Measurements from ENCODE around the gene PRKAR1B.
"Not testable (repeated sequence)": the region's sequence is repeated elsewhere in the genome, so short reads cannot be mapped to it uniquely, and the experiment has no call there.

The PRKAR1B gene

DNA sequence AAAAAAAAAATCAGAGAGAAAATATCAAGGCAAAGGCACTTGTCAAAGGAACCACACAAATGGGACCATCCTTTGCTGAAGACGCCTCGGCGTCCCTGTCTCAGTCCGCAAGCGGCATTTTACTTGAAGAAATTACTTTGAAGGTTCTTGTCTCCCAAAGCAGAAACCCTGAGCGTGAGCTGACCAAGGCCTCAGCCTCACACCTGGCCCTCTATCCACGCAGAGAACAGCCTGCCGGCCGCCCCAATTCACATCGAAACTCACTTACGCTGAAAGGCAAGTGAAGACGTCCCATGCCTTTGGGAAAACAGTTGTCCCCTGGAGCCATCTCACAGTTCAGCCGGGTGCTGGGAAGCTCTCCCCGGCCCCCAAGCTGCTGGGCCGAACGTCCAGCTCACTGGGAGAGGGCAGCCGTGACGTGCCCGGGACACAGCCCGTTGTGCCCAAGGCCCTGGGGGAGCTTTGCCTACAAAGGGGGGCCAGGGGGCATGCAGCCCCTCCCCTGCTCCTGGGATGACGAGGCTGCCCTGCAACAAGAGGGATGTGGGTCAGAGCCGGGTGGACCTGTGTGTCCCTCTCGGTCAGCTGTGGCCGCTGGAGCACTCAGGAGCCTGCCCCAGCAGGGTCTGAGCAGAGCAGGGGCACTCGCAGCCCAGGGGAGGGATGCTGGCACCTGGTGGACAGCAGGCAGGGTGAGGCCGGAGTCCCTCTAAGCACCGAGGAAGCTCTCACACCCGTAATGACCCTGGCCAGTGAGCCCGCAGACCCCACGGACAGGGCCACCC is 157.8 kb downstream of the PRKAR1B start:
- no peak for DNase-seq

DNA sequence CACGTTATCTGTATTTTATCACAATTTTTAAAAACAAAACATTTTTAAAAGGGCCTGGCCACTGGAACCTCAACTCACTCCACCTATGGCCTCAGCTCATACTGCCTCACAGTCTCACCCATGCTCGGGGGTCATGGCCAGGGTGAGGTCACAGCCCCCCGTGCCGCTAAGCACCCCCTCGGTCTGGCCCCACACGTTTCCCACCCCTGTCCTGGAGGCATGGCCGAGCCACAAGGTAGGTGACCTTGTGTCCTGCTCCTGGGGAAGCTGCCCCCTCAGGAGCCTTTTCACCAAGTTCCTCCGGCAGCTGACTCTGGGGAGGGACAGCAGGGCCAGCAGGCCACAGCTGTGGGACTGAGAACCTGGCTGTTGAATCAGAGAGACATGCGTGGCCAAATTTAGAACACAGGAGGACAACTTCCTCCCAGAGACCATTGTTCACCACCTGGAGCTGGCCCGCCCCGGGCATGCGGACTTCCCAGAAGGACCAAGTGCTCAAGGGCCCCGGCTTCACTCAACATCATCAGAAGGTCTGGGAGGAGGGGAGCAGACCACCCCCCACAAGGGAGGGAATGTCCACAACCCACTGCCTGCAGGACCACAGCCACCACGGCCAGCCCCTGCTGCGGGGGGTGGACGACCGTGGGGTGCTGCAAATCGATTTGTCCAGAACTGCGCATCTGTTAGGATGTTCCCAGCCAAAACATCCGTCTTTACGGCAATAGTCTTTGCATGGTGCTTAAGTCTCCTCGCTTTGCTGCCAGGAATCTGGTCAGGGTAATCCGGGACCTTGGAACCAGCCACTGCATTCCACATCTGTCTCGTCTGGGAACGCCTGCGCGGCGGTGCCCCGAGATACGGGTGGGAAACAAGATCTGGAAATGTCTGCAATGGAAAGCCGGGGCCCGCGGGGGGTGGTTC is 158.8 kb downstream of the PRKAR1B start:
- DNase-seq = no peak

DNA sequence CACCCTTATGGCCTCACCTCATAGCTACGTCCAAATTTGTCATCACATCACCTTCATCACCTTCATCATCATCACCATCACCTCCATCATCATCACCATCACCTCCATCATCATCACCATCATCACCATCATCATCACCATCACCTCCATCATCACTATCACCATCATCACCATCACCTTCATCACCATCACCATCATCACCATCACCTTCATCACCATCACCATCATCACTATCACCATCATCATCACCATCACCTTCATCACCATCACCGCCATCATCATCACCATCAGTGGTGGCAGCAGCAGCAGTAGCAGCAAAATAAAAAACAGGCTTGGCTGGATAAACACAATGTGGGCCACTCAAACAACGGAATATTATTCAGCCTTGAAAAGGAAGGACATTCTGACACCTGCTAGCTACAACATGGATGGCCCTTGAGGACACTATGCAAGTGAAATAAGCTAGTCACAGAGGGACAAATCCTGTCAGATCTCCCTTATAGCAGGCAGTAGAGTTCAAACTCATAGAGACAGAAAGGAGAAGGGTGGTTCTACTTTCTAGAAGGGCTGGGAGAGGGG is 159.7 kb downstream of the PRKAR1B start:
- DNase-seq = no peak

DNA sequence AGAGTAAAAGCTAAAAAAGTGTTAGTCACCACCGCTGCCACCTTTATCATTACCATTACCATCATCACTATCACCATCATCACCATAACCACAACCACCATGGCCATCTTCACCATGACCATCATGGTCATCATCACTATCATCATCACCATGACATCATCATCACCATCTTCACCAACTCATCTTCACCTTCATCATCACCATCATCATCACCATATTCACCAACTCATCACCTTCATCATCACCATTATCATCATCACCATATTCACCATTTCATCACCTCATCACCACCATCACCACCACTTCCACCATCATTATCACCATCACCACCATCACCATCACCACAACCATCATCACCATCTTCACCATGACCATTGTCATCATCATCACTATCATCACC is 161.0 kb downstream of the PRKAR1B start:
- no peak for DNase-seq

DNA sequence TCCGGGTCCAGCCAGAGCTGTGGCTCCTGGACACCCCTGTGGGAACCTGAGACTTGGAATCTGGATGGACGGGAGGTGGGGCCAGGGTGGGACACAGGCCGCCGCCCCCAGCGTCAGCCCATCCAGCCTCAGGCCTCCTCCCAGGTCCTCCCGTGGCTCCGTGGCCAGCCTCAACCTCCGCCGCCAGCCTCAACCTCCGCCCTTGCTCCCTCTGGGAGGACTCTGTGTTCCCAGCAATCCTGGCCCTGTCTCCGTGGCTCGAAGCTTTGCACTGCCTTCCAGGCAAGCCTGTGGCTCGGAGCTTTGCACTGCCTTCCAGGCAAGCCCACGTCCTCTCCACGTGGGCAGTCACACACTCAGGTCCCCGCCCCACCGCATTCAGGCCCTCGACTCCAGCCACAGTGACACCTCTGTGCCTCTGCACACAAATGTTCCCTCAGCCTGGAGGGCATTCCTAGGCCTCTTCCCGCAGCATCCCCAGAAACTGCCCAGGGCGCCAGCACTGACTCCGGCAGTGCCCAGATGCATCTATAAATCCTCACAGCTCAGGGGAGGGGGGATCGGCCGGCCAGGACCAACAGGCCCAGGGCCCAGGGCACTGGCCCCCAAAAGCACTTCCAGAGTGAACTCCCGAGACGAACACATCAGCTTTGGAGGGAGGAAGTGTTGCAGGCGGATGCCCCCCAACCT is 162.8 kb downstream of the PRKAR1B start:
- DNase-seq = no peak

DNA sequence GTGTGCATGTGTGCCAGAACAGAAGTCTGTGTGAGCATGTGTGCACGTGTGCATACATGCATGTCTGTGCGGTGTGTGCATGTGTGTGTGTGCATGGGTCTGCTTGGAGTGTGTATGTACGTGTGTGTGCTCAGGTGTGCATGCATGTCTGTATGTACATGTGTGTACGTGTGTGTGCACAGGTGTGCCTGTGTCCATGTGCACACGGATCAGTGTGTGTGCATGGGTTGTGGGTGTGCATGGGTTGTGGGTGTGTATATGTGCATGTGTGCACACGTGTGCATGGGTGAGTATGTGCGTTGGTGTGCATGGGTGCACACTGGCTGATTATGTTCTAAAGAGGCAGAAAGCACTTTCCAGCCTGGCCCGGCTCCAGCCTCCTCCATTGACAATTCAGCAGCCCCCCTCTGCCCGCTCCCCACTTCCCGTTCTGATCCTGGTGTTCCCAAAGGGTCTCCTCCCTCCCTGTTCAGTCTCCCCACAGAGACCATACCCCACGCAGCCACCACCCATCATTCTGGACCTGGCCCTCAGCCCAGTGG is 163.4 kb downstream of the PRKAR1B start:
- no peak for DNase-seq

DNA sequence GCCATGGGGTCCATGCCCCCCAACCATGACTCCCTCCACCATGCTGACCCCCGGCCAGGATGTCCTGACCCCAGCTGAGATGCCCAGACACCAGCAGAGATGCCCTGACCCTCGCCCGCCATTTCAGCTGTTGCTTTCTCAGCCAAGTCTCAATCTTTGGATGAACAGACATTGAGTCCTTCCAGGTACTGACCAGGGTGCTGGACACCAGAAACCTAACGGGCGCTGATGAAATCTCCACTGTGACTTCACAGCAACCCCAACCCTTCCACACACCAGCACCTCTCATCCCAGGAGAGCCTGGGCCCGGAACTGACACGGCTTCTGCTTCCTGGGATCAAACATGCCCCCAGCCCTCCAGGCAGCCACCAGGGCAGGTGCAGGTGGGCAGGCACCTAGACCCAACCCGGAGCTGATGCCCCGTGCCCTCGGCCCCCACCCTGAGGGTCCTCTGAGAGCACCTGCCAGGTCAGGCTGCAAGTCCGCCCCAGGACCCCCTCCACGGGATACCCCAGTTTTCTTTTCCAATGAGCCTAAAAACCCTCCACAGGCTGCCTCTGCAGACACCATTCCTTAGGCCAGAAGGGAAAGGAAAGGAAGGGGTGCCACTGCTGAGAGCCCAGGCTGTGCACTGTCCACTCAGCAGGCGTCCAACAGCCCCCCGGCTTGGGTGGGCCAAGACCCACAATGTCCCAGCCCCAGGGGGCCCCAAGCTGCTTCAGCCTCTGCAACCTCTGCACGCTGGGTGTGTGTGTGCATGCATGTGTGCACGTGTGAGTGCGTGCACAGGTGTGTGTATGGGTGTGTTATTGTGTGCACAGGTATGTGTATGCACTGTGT is 164.1 kb downstream of the PRKAR1B start:
- no peak for DNase-seq

DNA sequence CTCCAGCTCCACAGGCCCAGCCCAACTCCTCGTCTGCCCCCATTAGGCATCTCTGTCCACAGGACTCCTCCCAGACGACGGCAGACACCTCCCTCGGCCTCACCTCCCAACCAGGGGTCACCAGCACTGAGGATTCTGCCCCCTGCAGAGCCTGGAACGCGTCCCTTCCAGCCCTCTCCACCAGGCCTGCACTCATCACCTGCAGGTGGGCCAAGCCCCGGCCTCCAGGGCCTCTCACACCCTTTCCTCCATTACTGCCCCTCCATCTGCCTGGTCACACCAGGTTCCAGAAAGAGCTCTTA is 164.8 kb downstream of the PRKAR1B start:
- no peak for DNase-seq

DNA sequence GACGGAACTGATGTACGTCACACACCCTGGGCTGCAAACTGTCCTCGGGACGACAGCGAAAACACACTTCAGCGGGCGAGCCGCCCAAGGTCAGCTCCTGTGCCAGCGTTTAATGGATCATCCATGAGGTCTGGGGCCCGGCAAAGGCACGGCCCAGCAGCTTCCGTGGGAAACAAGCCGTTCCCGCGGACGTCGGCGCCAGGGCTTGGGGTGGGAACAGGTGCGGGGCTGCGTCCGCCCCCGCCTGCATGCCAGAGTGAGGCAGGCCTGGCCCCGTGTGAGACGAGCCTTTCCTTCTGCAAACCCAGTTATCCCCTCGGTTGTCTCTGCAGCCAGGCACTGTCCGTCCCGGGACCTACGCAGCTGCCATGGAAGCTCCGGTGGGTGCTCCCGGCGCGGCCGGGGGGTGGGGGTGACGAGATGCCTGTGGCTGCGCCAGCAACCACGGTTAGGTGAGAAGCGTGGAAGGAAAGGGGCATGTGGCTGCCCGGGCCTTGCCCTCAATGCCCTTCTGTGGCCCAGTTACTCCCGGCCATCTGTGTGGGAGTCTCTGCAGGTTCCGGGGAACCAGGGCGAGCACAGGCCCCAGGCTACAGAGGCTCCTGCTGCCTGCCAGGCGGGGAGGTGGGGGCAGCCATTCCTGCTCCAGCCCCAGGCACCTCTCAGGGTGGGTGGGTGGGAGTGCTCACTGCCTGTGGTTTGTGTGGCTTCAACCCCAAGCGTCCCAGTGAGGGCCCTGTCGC is 165.3 kb downstream of the PRKAR1B start:
- DNase-seq = no peak

DNA sequence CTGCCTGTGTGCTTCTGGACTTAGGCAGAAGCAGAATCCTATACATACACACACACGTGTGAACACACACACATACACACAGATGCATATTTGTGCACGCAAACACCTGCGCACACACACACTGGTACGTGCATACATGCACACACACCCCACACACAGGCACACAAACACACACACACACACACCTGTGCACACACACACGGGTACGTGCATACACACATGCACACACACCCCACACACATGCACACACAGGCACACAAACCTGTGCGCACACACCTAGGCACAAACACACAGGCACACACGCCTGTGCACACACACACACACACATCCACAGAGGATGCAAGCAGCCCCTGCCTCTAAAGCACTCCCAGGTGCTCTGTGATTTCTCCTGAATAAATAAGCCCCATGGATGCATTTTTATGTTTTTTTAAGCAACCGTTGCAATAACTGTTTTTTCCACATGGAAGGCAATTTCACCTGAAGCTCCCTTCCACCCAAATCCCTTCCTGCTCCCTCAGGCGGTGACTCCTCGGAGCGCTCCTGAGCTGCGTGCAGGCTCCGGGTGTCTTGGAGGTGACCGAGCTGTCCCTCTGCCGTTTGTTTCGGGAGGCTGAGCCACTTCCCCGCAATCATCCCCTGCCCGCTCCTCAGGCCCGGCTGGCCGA is 166.0 kb downstream of the PRKAR1B start:
- no peak for DNase-seq

DNA sequence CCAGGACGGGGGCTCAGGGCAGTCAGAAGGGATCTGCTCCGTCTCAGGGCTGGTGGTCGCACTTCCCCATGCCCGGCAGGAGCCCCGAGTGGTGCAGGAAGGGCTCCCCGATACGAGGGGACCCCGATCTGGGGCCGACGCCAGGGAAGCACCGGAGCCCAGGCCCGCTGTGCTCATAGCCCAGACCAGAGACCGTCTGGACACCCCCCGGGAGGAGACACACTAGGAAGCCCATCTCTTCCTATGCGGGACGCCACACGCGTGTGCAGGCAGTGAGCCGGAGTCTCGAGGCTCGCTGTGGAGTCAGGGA is 167.7 kb downstream of the PRKAR1B start:
- no peak for DNase-seq

DNA sequence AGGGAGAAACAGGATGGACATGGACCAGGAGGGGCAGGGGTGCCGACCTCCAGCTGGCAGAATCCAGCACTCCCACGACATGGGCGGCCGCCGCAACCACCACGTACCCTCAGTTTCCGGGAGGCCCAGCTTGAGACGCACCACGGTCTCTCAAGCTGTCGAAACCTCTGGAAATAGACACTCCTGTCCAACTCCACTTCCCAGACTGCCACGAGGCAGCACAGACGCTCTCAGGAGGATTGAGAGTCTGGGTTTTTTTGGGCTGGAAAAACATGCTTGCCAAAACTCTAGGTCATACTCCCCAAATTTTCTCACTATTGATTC is 169.6 kb downstream of the PRKAR1B start:
- DNase-seq = no peak

DNA sequence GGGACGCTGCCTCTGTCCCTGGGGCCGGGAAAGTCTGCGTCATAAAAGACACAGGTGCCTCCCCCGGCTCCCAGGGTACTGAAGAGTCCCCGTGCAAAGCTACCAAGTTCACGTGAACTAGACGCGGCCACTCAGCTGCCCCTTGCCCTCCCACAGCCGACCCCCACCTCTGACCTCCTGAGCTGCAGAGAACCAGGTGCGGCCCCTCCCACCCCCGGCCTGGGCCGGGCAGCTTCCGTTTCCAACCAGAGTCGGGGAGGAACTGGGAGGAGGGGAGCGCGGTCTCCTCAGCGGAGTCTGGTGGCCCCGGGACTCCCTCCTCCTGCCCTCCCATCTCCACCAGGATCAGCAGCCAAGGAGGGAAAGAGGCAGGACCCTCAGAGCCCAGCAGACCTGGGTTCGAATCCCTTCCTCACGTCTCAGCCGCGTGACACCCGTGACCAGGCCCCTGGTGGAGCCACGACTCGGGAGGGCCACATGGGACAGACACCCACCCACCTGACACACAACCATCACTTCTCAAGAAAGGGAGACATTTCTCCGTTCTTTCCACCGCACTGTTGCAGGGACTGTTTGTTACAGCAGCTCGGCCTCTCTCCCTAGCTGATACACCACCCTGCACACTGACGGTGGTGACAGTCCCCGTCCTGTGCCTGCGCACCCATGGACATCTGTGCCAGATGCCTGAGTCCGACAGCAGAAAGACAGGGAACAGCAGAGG is 170.1 kb downstream of the PRKAR1B start:
- no peak for DNase-seq

DNA sequence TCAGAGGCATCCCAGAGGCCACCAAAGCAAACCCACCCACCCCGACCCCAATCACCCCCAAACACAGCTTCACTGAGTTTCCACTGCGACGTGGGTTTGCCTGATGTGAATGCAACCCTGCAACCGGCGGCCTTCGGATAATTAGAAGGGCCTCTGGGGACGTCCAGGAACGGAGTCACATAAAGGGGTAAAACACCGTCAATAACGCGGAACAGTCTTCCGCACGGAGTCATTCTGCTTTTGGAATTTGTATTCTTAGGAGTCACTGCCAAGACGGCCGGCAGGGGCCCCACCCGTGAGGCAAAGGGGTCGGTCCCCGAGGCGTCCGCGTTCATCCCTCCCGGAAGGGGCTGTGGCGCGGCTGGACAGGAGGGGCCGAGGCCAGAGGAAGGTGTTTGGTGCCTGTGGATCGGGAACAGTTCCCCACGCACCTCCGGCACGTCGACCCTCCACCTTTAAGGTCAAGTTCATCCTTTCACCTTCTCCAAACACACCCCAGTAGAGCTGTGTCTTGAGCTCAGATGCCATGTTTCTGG is 170.7 kb downstream of the PRKAR1B start:
- no peak for DNase-seq

DNA sequence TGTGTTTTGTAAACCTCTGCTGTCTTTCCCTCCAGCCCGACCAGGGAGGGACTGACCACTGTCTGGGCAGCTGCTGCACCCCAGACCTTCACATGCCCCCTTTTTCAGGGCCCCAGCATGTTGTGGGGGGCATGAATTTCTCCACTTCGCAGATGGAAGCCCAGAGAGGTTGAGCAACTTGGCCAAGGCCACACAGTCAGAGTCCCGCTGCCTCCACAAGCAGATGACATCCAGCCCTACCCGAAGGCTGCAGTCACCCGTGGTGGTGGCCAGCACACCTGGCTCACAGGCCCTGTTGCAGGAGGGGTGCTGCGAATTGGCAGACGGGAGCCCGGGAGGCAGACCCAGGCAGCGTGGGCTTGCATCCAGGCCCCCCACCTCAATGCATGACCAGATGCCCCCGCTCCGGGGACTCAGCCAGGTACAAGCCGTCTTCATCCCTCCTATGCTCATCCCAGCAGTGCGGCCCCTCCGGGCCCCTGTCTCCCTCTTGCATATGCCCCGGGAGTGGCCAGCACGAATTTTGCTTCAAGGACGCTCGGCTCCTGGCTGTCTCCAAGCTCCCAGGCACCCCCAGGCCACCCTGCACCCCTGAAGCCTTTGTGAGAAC is 171.4 kb downstream of the PRKAR1B start:
- no peak for DNase-seq

DNA sequence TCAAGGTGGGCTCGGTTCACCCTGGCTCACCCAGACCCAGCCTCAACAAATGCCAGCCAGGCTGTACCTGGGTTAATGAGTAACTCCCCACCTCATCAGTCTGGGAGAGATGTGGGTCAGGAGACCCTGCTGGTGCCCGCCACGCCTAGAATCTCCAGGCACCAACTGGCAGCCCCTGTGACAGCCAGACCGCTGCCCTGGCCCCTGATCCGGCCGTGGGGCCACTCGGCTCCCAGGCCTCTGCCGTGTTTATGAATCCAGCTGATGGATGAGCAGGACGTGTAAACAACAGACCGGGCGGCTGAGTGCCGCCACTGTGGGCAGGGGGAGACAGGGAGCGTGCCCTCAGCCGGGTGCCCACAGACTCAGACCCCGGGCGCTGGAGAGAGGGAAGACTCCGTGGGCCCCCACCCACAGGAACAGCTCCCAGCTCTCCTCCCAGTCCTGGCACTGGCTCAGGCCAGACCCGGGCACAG is 173.4 kb downstream of the PRKAR1B start:
- no peak for DNase-seq

DNA sequence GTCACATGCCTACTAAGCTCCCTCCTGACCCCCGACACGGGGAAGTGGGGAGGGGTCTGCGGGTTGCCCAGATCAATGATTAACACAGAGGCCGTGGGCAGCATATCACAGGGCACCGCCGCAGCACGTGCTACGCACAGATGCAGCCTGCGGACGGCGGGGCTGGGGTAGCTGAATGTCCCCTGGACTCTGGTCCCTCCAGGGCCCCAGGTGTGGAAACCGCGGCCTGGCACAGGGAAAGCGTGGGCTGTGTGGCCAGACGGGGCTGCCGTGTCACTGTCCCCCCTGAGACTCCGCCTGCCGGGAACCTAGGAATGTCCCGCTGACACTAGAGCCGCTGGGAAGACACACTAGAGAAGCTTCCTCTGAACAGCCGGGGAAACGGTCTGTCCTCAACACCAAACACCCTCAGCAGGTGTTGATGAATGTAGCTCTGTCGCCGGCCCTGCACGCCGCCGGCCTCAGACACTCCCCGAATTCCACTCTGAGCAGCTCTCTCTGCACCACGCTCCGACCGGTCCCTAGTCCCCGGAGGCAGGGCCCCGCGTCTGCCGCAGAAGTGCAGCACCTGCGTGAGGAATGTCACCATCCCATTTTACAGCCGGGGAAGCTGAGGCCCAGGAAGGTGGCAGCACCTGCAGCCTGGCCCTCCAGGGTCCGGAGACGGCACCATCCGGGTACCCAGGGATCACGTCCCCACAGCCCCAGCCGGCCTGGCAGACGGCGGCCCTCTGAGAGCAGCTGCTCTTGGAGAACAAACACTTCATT is 174.0 kb downstream of the PRKAR1B start:
- DNase-seq = no peak

DNA sequence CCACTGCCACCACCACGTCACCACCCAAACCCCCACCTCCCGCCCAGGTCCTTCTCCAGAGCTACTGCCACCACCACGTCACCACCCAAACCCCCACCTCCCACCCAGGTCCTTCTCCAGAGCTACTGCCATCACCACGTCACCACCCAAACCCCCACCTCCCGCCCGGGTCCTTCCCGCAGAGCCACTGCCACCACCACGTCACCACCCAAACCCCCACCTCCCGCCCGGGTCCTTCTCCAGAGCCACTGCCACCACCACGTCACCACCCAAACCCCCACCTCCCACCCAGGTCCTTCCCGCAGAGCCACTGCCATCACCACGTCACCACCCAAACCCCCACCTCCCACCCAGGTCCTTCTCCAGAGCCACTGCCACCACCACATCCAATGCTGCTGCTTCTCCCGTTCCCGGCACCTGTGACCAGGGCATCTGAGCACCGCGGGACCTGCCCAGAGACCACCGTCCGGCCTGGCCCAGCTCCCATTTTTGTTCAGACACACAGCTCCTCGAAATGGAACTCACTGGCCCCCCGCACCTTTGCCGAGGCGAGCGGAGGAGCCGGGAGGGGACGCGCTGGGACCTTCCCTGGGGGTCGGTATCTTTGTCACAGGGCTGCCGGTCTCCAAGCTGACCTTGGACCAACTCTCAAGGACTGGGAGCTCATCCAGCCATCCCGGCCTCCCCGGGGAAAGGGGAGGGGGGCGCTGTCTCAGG is 174.8 kb downstream of the PRKAR1B start:
- not testable (repeated sequence) for DNase-seq
